Measurements from ENCODE around the gene FBRSL1.

- no peak for TF ChIP-seq CTCF (IDR thresholded peaks at IDR 0.05)
- TF ChIP-seq EP300 (IDR thresholded peaks at IDR 0.05), result no peak
- no peak for TF ChIP-seq POLR2A (IDR thresholded peaks at IDR 0.05)
- no peak for TF ChIP-seq POLR2AphosphoS5 (IDR thresholded peaks at IDR 0.05)
Measured at GRCh38 chr12:132558861-132559623, 69.1 kb downstream of the FBRSL1 start.

Data from sigmoid colon (tissue), 4 donors.